GM21515 (cell line): Measurements from ENCODE around the gene MS4A8.
"Not testable (repeated sequence)": the region's sequence is repeated elsewhere in the genome, so short reads cannot be mapped to it uniquely, and the experiment has no call there.

Source experiments
- ATAC-seq: cut with Tn5 transposase; IDR thresholded peaks from one replicate; pipeline ENCODE4 v1.9.1; 2021; ENCODE audit not compliant: unreplicated experiment

MS4A8 gene

GRCh38 chr11:60699284-60699691, at the start of gene MS4A8:
Gene MS4A8 (plus strand): TSS chr11:60699612. CDS start chr11:60700861, 1,249 bp downstream.
- no peak for ATAC-seq

DNA sequence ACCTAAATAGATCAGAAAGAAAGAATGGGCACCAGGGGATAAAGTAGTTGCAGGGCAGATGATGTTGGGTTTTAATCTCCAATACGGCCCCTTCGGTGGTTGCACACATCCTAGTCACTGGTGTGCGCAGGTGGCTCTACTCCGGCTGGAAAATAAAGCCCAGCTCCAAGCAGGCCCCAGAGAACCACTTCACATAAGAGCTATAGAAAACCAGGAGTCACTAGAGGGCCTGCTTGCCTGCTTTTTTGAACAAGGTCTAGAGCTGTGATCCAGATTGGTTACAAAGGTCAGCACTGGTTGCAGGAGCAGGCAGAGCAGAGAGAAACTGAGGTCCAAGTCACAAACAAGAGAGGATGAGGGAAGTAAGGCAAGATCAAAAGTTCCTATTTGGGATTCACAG, 41.5 kb upstream of the MS4A8 start:
- ATAC-seq: no peak

- ATAC-seq: no peak
Measured at GRCh38 chr11:60658409-60658808, 41.0 kb upstream of the MS4A8 start.

- ATAC-seq: no peak
Measured at GRCh38 chr11:60672255-60672654, 27.2 kb upstream of the MS4A8 start.

GRCh38 chr11:60678231-60678630, 21.2 kb upstream of the MS4A8 start:
- ATAC-seq: not testable (repeated sequence)

DNA sequence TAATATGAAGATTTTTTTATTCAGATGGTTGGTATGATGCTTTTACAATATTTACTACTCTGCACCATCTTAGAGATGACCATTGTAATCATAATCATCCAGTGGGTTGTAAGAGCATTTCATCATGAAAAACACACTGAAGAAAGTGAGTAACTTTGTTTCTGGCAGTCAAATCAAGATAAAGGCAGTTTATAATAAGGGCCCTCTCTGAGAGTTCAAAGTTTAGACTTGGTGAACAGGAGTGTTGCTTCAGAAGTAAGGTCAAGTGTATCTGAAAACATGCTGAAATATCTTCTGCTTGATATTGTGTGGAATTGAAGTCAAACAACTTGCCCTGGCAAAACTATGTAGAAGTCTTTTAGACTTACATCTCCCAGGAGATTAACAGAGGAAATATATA, 19.5 kb upstream of the MS4A8 start:
- ATAC-seq: no peak

GRCh38 chr11:60680455-60681119, 18.8 kb upstream of the MS4A8 start:
- no peak for ATAC-seq

GRCh38 chr11:60684541-60684848, 14.9 kb upstream of the MS4A8 start:
- not testable (repeated sequence) for ATAC-seq

GRCh38 chr11:60691661-60692060, 7.8 kb upstream of the MS4A8 start:
- no peak for ATAC-seq

- ATAC-seq: no peak
Measured at GRCh38 chr11:60699936-60700335, 524 bp downstream of the MS4A8 start.

- ATAC-seq: no peak
Measured at GRCh38 chr11:60700689-60701468, 1.5 kb downstream of the MS4A8 start.

DNA sequence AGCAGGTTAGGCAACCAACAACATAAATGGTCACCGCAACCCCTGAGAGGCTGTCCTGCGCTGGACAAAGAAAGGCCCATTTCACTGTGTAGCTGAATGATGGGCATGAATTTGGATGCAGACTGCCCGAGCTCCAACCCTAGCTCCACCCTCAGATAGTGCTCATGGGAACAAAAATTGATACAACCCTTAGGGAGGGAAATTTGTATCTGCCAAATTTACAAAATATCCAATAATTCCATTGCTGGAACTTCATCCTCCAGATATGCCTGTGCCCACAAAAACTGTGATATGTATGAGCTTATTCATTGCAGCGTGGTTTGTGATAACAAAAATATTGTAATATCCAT, 2.0 kb downstream of the MS4A8 start:
- ATAC-seq: no peak

GRCh38 chr11:60703374-60703773, 4.0 kb downstream of the MS4A8 start:
- ATAC-seq: no peak

GRCh38 chr11:60705895-60706294, 6.5 kb downstream of the MS4A8 start:
- ATAC-seq: no peak

- ATAC-seq: no peak
Measured at GRCh38 chr11:60706931-60707330, 7.5 kb downstream of the MS4A8 start.

DNA sequence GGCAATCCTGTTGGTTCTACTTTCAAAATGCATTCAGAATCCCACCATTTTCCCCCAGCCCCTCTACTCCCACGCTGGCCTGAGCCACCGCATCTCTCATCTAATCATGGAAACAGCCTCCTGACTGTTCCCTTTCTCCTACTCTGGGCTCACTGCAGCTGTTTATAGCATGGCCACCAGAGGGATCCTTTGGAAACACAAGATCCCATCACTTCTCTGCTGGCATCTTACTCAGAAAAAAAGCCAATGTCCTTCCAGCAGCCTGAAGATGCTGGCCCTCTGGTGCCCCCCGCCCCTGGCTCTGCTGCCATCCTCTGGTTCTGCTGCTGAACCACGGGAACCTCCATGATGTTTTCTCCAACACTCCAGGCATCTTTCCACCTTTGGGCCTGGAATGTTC, 11.1 kb downstream of the MS4A8 start:
- ATAC-seq: no peak

- no peak for ATAC-seq
Measured at GRCh38 chr11:60711276-60711675, 11.9 kb downstream of the MS4A8 start.

GRCh38 chr11:60713423-60713822, 14.0 kb downstream of the MS4A8 start:
- ATAC-seq: not testable (repeated sequence)

- no peak for ATAC-seq
Measured at GRCh38 chr11:60717956-60718355, 18.5 kb downstream of the MS4A8 start.

GRCh38 chr11:60718524-60719316, 19.3 kb downstream of the MS4A8 start:
- no peak for ATAC-seq

DNA sequence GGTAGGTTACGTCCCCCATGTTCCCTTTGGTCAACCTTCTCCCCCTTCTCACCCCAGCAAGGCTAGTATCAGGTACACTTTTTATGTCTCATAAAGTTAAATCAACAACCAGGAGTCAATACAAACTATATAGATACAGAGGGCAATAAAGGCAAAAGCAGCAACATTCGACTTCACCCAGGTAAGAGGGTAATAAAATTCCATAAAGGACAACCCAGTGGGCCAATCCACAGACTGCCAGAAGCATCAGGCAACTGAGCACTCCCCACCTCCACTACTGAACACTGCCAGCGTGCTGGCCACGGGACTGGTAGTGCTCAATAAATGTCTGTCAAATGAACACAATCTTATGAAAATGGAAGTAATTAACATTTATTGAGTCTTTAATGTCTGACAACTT, 20.0 kb downstream of the MS4A8 start:
- ATAC-seq: no peak

DNA sequence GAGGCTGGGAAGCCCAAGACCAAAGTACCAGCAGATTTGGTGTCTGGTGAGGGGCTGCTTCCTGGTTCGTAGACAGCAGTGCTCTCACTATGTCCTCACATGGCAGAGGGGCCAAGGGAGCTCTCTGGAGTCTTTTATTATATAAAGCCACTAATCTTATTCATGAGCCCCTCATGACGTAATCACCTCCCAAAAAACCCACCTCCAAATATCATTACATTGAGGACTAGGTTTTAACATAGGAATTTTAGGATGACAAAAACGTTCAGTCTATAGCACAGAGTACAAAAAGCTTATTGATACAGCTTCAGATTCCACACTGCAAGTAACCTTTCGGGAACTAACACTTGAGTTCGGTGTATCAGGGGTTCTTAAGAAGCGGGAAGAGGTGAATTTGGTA, 21.0 kb downstream of the MS4A8 start:
- no peak for ATAC-seq
